Upper lobe of right lung (tissue), 1 donor: ENCODE measurements around the gene PHYKPL. TPM values are rescaled to one million over a fixed set of nuclear protein-coding genes. Genes with fewer than 3 reads are reported as not detected.
A peak's percentile ranks its signal among the peaks of the same experiment; 100 is the strongest.

Experiments used
- ATAC-seq: fragments of 200-7000 bp; cut with Tn5 transposase; one replicate; pipeline ENCODE4 v1.9.1; 2020; ENCODE audit warnings: mild to moderate bottlenecking, moderate library complexity
- DNase-seq: peaks from one replicate; pipeline ENCODE4 v3.0.0-alpha.2; 2020
- H3K27ac ChIP-seq: fragments of 200-600 bp; one replicate; pipeline ENCODE4 v1.8.0; 2022
- H3K27me3 ChIP-seq: fragments of 200-600 bp; one replicate; pipeline ENCODE4 v1.8.0; 2022; ENCODE audit warnings: mild to moderate bottlenecking
- H3K36me3 ChIP-seq: fragments of 200-600 bp; one replicate; pipeline ENCODE4 v1.8.0; 2022
- H3K4me1 ChIP-seq: fragments of 200-600 bp; one replicate; pipeline ENCODE4 v1.8.0; 2022
- H3K4me3 ChIP-seq: fragments of 200-600 bp; one replicate; pipeline ENCODE4 v1.8.0; 2022; ENCODE audit warnings: mild to moderate bottlenecking
- H3K9me3 ChIP-seq: fragments of 200-600 bp; one replicate; pipeline ENCODE4 v1.8.0; 2022
- intact Hi-C: fragments of 100-400 bp; cut with DNase I; formaldehyde crosslinking; loops from one replicate; pipeline ENCODE4 v1.11.0; 2022
- total RNA-seq: library from RNA; stranded (reverse); fragmentation: NEBNext Ultra II Directional; extraction: Animal tissue kit (Norgen Biotek cat#: 25700); gene quantifications from one replicate; pipeline ENCODE4 v1.2.1, GENCODE V29; 2021
- TF ChIP-seq, protein P1 (sequence below): fragments of 200-600 bp; IDR thresholded peaks from one replicate; pipeline ENCODE4 v1.8.0; 2022; ENCODE audit warnings: antibody characterized with exemption
- donor health status: DM: no; HTN: yes; CAD: no; lungs with severe emphysema.

The PHYKPL gene
- total RNA-seq, 1 donor from 2014 or later, result 96.1 TPM

DNA sequence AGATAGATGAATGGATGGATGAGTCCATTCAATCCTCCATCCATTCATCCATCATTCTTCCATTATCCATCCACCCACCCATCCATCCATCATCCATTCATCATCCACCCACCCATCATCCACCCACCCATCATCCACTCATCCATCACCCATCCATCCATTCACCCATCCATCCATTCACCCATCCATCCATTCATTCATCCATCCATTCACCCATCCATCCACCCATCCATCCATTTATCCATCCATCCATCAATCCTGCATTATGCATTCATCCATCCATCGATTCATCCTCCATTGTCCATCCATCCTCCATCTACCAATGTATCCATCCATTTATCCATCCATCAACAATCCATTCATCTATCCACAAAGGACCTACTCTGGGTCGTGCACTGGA is 12.8 kb upstream of the PHYKPL start:
- TF ChIP-seq, protein P1, sequence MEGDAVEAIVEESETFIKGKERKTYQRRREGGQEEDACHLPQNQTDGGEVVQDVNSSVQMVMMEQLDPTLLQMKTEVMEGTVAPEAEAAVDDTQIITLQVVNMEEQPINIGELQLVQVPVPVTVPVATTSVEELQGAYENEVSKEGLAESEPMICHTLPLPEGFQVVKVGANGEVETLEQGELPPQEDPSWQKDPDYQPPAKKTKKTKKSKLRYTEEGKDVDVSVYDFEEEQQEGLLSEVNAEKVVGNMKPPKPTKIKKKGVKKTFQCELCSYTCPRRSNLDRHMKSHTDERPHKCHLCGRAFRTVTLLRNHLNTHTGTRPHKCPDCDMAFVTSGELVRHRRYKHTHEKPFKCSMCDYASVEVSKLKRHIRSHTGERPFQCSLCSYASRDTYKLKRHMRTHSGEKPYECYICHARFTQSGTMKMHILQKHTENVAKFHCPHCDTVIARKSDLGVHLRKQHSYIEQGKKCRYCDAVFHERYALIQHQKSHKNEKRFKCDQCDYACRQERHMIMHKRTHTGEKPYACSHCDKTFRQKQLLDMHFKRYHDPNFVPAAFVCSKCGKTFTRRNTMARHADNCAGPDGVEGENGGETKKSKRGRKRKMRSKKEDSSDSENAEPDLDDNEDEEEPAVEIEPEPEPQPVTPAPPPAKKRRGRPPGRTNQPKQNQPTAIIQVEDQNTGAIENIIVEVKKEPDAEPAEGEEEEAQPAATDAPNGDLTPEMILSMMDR, result no peak
- ATAC-seq, result no peak
- Histone ChIP-seq H3K4me1 (peaks cover 7% of the 10 kb centered on the region), H3K27ac (no peak overlapping the region), H3K4me3 (no peak overlapping the region), H3K36me3 (no peaks in the 10 kb centered on the region), H3K27me3 (no peaks in the 10 kb centered on the region), H3K9me3 (no peaks in the 10 kb centered on the region)
- intact Hi-C loops, result no loop called here
- no peak for DNase-seq

DNA sequence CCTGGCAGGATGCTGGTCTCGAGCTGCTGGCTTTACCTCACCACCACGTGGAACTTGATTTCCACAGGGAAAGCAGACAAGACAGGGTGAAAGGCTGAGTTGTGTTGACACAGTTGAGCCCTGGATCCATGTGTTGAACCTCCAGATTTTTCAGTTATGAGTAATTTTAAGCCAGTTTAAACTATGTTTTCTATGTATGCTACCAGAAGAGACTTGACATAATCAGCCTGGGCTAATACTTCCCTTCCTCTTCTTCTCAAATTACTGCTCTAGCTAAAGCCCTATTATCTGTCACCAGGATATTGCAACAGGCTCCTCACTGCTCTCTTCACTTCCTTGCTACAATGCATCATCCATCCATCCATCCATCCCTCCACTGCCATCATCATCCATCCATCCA is 12.0 kb upstream of the PHYKPL start:
- H3K9me3 ChIP-seq, result no peaks in the 10 kb centered on the region
- TF ChIP-seq, protein P1, result no peak
- no peaks in the 10 kb centered on the region for H3K27me3 ChIP-seq
- DNase-seq (no peak), ATAC-seq (no peak)
- H3K27ac ChIP-seq, result no peak overlapping the region
- no peak overlapping the region for H3K4me3 ChIP-seq
- H3K4me1 ChIP-seq, result peaks cover 9% of the 10 kb centered on the region
- intact Hi-C loops, result no loop called here
- no peaks in the 10 kb centered on the region for H3K36me3 ChIP-seq

DNA sequence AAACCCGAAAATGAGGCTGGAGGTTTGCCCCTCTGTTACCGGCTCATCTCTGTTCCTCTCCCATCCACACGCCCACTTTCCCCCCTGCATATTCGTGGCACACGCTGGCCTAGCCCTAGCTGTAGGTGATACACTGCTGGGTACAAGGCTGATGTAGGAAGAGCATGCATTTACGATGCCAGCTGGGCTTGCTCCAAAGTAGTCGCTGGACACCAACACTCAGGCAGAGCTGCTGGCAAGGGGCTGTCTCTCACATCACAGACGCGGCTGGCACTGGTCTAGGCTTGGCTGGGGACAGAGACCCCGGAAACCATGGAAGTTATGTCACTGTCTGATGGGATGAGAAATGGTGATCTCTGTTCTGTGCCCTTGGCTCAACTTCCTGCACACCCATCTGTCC is 9.8 kb upstream of the PHYKPL start:
- TF ChIP-seq, protein P1, result no peak
- Histone ChIP-seq H3K27me3 (no peaks in the 10 kb centered on the region), H3K36me3 (no peaks in the 10 kb centered on the region), H3K4me3 (no peak overlapping the region), H3K4me1 (peaks cover 29% of the 10 kb centered on the region), H3K27ac (no peak overlapping the region), H3K9me3 (no peaks in the 10 kb centered on the region)
- intact Hi-C loops, result no loop called here
- DNase-seq, result no peak
- ATAC-seq, result no peak

DNA sequence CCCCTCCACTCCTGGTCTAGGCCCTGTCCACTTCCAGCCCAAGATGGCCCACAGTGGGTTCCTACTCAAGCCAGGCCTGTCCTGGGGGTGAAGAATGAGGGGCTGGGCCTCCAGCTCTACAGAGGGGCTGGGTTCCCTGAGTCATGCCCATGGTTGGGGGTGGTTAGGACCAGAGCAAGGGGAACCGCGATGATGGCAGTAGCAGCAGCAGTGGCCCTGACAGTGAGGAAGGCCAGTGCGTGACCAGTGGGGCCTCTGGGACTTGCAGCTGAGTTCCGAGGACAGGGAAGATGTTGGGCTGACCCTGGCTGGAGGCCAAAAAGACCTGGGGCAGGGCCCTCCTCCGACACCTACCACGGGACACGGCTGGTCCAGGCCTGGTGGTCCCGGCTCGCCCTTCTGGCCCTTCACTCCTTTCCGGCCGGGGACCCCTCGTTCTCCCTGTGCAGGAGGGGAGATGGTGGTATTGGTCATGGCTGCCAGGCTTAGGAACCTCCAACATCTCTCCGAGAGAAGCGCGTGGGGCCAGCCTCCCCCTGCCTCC is 9.2 kb upstream of the PHYKPL start:
- Histone ChIP-seq H3K4me1 (peaks cover 35% of the 10 kb centered on the region), H3K9me3 (no peaks in the 10 kb centered on the region), H3K27me3 (no peaks in the 10 kb centered on the region), H3K27ac (peak overlapping the region; percentile 51), H3K4me3 (no peak overlapping the region), H3K36me3 (no peaks in the 10 kb centered on the region)
- DNase-seq (no peak), ATAC-seq (peak; percentile 3)
- TF ChIP-seq, protein P1, result no peak
- intact Hi-C loops, result no loop called here

DNA sequence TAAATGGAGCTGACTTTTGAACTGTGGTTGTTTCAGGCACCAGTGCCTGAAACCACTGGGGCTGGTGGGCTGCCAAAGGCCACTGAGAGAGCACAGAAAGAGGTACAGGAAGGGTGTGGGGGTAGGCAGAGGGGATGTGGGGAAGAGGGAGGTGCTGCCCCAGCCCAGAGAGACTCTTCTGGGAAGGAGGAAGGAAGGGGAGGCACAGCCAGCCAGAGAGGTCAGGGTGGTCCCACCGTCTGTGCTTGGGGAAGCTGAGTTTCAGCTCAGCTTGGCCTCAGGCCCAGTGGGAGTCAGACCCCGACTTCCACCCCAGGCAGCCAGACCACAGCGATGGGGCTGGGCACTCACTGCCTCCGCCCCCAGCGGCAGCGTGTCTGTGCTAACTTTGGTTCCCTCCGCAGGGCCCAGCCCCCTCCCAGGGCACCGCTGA is 8.6 kb upstream of the PHYKPL start:
- H3K9me3 ChIP-seq, result no peaks in the 10 kb centered on the region
- H3K36me3 ChIP-seq, result no peaks in the 10 kb centered on the region
- H3K27ac ChIP-seq, result peak overlapping the region; percentile 51
- H3K4me1 ChIP-seq, result peaks cover 40% of the 10 kb centered on the region
- DNase-seq (no peak), ATAC-seq (peak; percentile 28)
- H3K4me3 ChIP-seq, result no peak overlapping the region
- H3K27me3 ChIP-seq, result no peaks in the 10 kb centered on the region
- TF ChIP-seq, protein P1, result no peak
- intact Hi-C loops, result no loop called here

DNA sequence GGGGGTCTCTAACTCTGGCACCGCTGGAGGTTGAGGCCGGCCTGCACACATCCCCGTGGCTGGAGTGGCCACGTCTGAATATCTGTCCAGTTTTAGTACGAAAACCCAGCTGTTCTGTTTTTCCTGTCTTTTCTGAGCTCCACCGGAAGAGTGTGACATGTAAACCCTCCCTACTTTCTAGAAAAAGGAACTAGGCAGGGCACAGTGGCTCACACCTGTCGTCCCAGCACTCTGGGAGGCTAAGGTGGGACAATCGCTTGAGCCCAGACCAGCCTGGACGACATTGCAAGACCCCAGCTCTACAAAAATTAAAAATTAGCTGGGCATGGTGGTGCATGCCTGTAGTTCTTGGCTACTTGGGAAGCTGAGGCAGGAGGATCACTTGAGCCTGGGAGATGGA is 8.2 kb upstream of the PHYKPL start:
- H3K9me3 ChIP-seq, result no peaks in the 10 kb centered on the region
- H3K27me3 ChIP-seq, result no peaks in the 10 kb centered on the region
- peaks cover 45% of the 10 kb centered on the region for H3K4me1 ChIP-seq
- no peak overlapping the region for H3K4me3 ChIP-seq
- DNase-seq, result no peak
- no peak for ATAC-seq
- TF ChIP-seq, protein P1, result no peak
- H3K36me3 ChIP-seq, result no peaks in the 10 kb centered on the region
- H3K27ac ChIP-seq, result peak overlapping the region; percentile 51
- intact Hi-C loops, result no loop called here
